GM12872 (cell line): ENCODE data around the gene ZFYVE28.

Source experiments
- CTCF ChIP-seq: IDR thresholded peaks from 3 replicates; pipeline ENCODE4 v1.5.1; 2011; ENCODE audit warnings: low read depth, mild to moderate bottlenecking, low read length, moderate library complexity; ENCODE audit not compliant: insufficient read depth

The ZFYVE28 gene

GRCh38 chr4:2253160-2254084, 165.0 kb downstream of the ZFYVE28 start:
- TF ChIP-seq CTCF = no peak

- no peak for TF ChIP-seq CTCF
These were observed 165.8 kb downstream of the ZFYVE28 start for GRCh38 chr4:2252530-2253091.

- TF ChIP-seq CTCF = no peak
These were observed 166.5 kb downstream of the ZFYVE28 start for GRCh38 chr4:2251795-2252529.

GRCh38 chr4:2251073-2251794, 167.2 kb downstream of the ZFYVE28 start:
- TF ChIP-seq CTCF = no peak

GRCh38 chr4:2250357-2251072, 167.9 kb downstream of the ZFYVE28 start:
- no peak for TF ChIP-seq CTCF

GRCh38 chr4:2249526-2250356, 168.7 kb downstream of the ZFYVE28 start:
- TF ChIP-seq CTCF = no peak
